Spleen (tissue), 11 donors: Measurements from ENCODE around the gene TMEM144. TPM values are rescaled to one million over a fixed set of nuclear protein-coding genes. Genes with fewer than 3 reads are reported as not detected.
"Not testable (repeated sequence)": the region's sequence is repeated elsewhere in the genome, so short reads cannot be mapped to it uniquely, and the experiment has no call there.

ENCODE experiments used
- DNase-seq: peaks from one replicate; pipeline ENCODE4 v3.0.0-alpha.2; 2020
- H3K27ac ChIP-seq, 8 donors: fragments of 200-600 bp; sonication (generic) in 7 of 8; 1 replicate in 4 of 8; 2 replicates in 4 of 8; pipeline versions ENCODE4 v1.5.0 to v1.8.0; 2016 to 2021; ENCODE audit warnings: inconsistent platforms in 4 of 8, mild to moderate bottlenecking in 4 of 8, moderate library complexity in 1 of 8
- H3K27me3 ChIP-seq, 7 donors: fragments of 200-600 bp; sonication (generic) in 6 of 7; replicated peaks in 1 of 7; 1 replicate in 4 of 7; 2 replicates in 3 of 7; pipeline versions ENCODE4 v1.5.0 to v1.8.0; 2016 to 2021; ENCODE audit warnings: inconsistent platforms in 3 of 7, mild to moderate bottlenecking in 1 of 7
- H3K36me3 ChIP-seq, 6 donors: fragments of 200-600 bp; sonication (generic) in 5 of 6; 1 replicate in 4 of 6; 2 replicates in 2 of 6; pipeline versions ENCODE4 v1.5.0 to v1.8.0; 2016 to 2021; ENCODE audit warnings: inconsistent platforms in 2 of 6
- H3K4me1 ChIP-seq, 6 donors: fragments of 200-600 bp; sonication (generic) in 5 of 6; 1 replicate in 3 of 6; 2 replicates in 3 of 6; pipeline versions ENCODE4 v1.5.0 to v1.8.0; 2016 to 2021; ENCODE audit warnings: inconsistent platforms in 3 of 6
- H3K4me3 ChIP-seq, 8 donors: fragments of 200-600 bp; sonication (generic) in 7 of 8; 1 replicate in 4 of 8; 2 replicates in 4 of 8; pipeline versions ENCODE4 v1.5.0 to v1.8.0; 2016 to 2021; ENCODE audit warnings: inconsistent platforms in 4 of 8, mild to moderate bottlenecking in 4 of 8, moderate library complexity in 2 of 8
- H3K9me3 ChIP-seq, 8 donors: fragments of 200-600 bp; sonication (generic) in 7 of 8; 1 replicate in 4 of 8; 2 replicates in 4 of 8; pipeline versions ENCODE4 v1.5.0 to v1.8.0; 2016 to 2021; ENCODE audit warnings: inconsistent platforms in 4 of 8
- POLR2A ChIP-seq, 3 donors: fragments of 450-650 bp; IDR thresholded peaks; one replicate each; pipeline ENCODE4 v1.5.1; 2017; ENCODE audit warnings: antibody characterized with exemption in 3 of 3, mild to moderate bottlenecking in 1 of 3
- POLR2AphosphoS5 ChIP-seq, 3 donors: sonication (generic); formaldehyde crosslinking; IDR thresholded peaks; one replicate each; pipeline ENCODE4 v1.5.1; 2017; ENCODE audit warnings: antibody characterized with exemption in 3 of 3
- WGBS, 5 donors: extraction: QIAGEN DNeasy Blood & Tissue Kit in 3 of 5; methylation state at CpG; one replicate each; pipeline versions ENCODE4 v1.1.5 to v1.1.7; 2013 to 2018; 5-methylcytosine and 5-hydroxymethylcytosine counted together
- intact Hi-C: fragments of 100-400 bp; cut with DNase I; formaldehyde crosslinking; loops from one replicate; pipeline ENCODE4 v1.15.0; 2023; ENCODE audit warnings: low total_unique reads
- polyA plus RNA-seq, 3 donors: library from polyadenylated mRNA; stranded (reverse); fragments of 200-250 nt; gene quantifications; one replicate each; pipeline ENCODE4 v1.2.1, GENCODE V29; 2013
- total RNA-seq, 7 donors: library from RNA; depleted of rRNA in 3 of 7; stranded (reverse); fragments of >200 nt in 3 of 7; fragmentation: NEBNext Ultra II Directional in 4 of 7; extraction: Animal tissue kit (Norgen Biotek cat#: 25700) in 4 of 7; gene quantifications; one replicate each; pipeline versions ENCODE4 v1.1.0 to v1.2.1, GENCODE V29; 2016 to 2021
- TF ChIP-seq, protein P1 (sequence below), 11 experiments: fragments of 200-600 bp in 7 of 11; fragments of 450-650 bp in 4 of 11; sonication (generic) in 4 of 11; IDR thresholded peaks in 8 of 11; conservative IDR thresholded peaks in 3 of 11; 1 replicate in 7 of 11; 2 replicates in 4 of 11; pipeline versions ENCODE4 v1.4.0 to v1.8.0; 2016 to 2021; ENCODE audit warnings: antibody characterized with exemption in 11 of 11, inconsistent platforms in 4 of 11, mild to moderate bottlenecking in 1 of 11
- donor health status: healthy with polysubstance abuse.
- donor health status: DM: no; HTN: no; CAD: no; lungs with moderate emphysema.
- donor health status: DM: no; HTN: no; CAD: no.
- donor health status: Bipolar disorder and iron deficiency.
- donor health status: healthy.
- donor health status: DM: no; HTN: no; CAD: no.
- donor health status: DM: yes; HTN: yes; CAD: no.

Gene TMEM144
- total and polyA plus RNA-seq, 10 donors, result 0.56 to 21.3 (median 5.8) TPM

DNA sequence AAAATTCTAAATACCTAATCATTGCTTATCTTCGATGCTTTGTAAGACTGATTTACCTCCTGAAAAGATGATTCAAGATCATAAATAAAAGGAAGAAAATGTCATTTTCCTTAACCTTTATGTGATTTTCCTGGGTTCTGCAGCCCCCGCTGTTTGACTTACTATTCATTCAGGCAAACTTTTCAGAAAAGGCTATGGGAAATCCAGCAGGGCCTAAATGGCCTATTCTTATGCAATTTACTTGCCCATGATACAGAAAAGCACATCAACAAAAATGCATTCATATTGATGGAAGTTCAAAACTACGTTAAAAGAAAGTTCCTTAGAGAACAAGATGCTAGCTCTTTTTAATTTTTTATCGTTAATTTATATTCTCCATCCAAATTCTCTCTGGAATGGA, 51.2 kb downstream of the TMEM144 start:
- H3K9me3 ChIP-seq, result no peaks in the 10 kb centered on the region
- no peaks in the 10 kb centered on the region for H3K27me3 ChIP-seq
- H3K4me3 ChIP-seq, result no peak overlapping the region
- no peaks in the 10 kb centered on the region for H3K36me3 ChIP-seq
- no peak for DNase-seq
- intact Hi-C loops, result no loop called here
- TF ChIP-seq, protein P1, sequence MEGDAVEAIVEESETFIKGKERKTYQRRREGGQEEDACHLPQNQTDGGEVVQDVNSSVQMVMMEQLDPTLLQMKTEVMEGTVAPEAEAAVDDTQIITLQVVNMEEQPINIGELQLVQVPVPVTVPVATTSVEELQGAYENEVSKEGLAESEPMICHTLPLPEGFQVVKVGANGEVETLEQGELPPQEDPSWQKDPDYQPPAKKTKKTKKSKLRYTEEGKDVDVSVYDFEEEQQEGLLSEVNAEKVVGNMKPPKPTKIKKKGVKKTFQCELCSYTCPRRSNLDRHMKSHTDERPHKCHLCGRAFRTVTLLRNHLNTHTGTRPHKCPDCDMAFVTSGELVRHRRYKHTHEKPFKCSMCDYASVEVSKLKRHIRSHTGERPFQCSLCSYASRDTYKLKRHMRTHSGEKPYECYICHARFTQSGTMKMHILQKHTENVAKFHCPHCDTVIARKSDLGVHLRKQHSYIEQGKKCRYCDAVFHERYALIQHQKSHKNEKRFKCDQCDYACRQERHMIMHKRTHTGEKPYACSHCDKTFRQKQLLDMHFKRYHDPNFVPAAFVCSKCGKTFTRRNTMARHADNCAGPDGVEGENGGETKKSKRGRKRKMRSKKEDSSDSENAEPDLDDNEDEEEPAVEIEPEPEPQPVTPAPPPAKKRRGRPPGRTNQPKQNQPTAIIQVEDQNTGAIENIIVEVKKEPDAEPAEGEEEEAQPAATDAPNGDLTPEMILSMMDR (IDR thresholded peaks at IDR 0.05 in 8 of 11, conservative IDR thresholded peaks at IDR 0.05 in 3 of 11), result no peak
- TF ChIP-seq POLR2AphosphoS5 (IDR thresholded peaks at IDR 0.05) (no peak), POLR2A (IDR thresholded peaks at IDR 0.05) (no peak)
- 80 to 95% (median 90%) methylated on average over 4 of the region's 4 CpGs for WGBS, 5 donors
- H3K4me1 ChIP-seq, result no peaks in the 10 kb centered on the region
- no peak overlapping the region for H3K27ac ChIP-seq

DNA sequence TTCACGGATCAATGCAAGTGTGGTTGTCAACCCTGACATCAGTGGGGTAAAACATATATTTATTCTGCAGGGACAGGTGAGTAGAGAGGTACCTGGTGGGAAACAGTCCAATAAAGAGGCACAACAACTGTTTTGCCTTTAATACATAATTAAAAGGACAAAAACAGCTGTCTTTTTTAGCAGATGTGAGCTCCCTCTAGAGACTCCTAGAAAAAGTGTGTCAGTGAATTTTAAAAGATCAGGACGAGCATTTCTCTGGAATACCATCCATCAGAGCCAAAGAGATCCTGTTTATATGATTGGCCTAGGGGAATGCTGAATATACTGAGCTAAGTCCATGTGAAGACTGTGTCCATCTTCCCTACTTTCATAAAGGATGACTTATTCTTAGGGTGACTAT, 58.3 kb downstream of the TMEM144 start:
- no peaks in the 10 kb centered on the region for H3K27me3 ChIP-seq
- H3K4me1 ChIP-seq, result no peaks in the 10 kb centered on the region
- WGBS, 5 donors, result 65 to 84% (median 80%) methylated on average over 2 of the region's 2 CpGs
- TF ChIP-seq, protein P1 (IDR thresholded peaks at IDR 0.05 in 8 of 11, conservative IDR thresholded peaks at IDR 0.05 in 3 of 11), result no peak
- no peak for TF ChIP-seq POLR2AphosphoS5 (IDR thresholded peaks at IDR 0.05)
- TF ChIP-seq POLR2A (IDR thresholded peaks at IDR 0.05), result no peak
- no peak for DNase-seq
- intact Hi-C loops, result no loop called here
- H3K4me3 ChIP-seq, result no peak overlapping the region
- no peak overlapping the region for H3K27ac ChIP-seq
- no peaks in the 10 kb centered on the region for H3K36me3 ChIP-seq
- no peaks in the 10 kb centered on the region for H3K9me3 ChIP-seq

- Histone ChIP-seq H3K9me3 (no peaks in the 10 kb centered on the region), H3K36me3 (no peaks in the 10 kb centered on the region), H3K27me3 (no peaks in the 10 kb centered on the region), H3K4me1 (no peaks in the 10 kb centered on the region), H3K4me3 (no peak overlapping the region), H3K27ac (no peak overlapping the region)
- intact Hi-C loops, result no loop called here
- TF ChIP-seq POLR2AphosphoS5 (IDR thresholded peaks at IDR 0.05) (no peak), POLR2A (IDR thresholded peaks at IDR 0.05) (no peak)
- TF ChIP-seq, protein P1 (IDR thresholded peaks at IDR 0.05 in 8 of 11, conservative IDR thresholded peaks at IDR 0.05 in 3 of 11), result no peak
- WGBS, 5 donors, result 77 to 87% (median 83%) methylated on average over 5 of the region's 5 CpGs
- no peak for DNase-seq
These were observed 64.3 kb downstream of the TMEM144 start for GRCh38 chr4:158274636-158275035.

- no peak for DNase-seq
- H3K27ac ChIP-seq, result no peak overlapping the region
- TF ChIP-seq POLR2AphosphoS5 (IDR thresholded peaks at IDR 0.05) (no peak), POLR2A (IDR thresholded peaks at IDR 0.05) (no peak)
- TF ChIP-seq, protein P1 (IDR thresholded peaks at IDR 0.05 in 8 of 11, conservative IDR thresholded peaks at IDR 0.05 in 3 of 11), result no peak
- no peak overlapping the region for H3K4me3 ChIP-seq
- no peaks in the 10 kb centered on the region for H3K36me3 ChIP-seq
- WGBS, 5 donors, result 93 to 96% (median 94%) methylated on average over 8 of the region's 8 CpGs
- H3K27me3 ChIP-seq, result no peaks in the 10 kb centered on the region
- H3K9me3 ChIP-seq, result no peaks in the 10 kb centered on the region
- no peaks in the 10 kb centered on the region for H3K4me1 ChIP-seq
- intact Hi-C loops, result no loop called here
These were observed 67.3 kb downstream of the TMEM144 start for GRCh38 chr4:158277558-158277957.

DNA sequence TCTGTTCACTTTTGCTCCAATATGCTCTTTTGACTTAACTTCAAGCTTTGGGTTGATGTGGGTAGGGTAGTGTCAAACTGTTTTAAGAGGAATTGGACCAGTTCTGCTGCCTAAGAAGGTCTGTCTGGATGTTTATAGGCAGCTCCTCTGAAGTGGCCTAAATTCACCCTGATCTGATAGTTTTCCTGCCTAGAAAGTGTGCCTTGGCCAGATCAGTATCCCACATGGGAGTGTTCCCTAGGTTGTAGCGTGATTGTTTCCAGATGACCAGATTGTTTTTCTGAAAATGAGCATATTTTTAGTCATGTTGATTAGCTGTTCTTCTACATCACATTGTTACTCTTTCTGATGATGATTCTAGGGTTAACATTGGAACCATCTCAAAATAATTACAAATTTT, 68.8 kb downstream of the TMEM144 start:
- H3K9me3 ChIP-seq, intact Hi-C loops, H3K27me3 ChIP-seq, H3K4me1 ChIP-seq, DNase-seq, H3K27ac ChIP-seq, H3K36me3 ChIP-seq, H3K4me3 ChIP-seq: not testable (repeated sequence)
- 84 to 100% (median 88%) methylated on average over 1 of the region's 1 CpG for WGBS, 5 donors
